GM13976 (cell line): ENCODE measurements around the gene SYNM.

Experiments used
- DNase-seq: peaks from one replicate; pipeline ENCODE4 v3.0.0; 2012; ENCODE audit warnings: low spot score
- CTCF ChIP-seq: IDR thresholded peaks from 2 replicates; pipeline ENCODE4 v1.5.1; 2012; ENCODE audit warnings: borderline replicate concordance, mild to moderate bottlenecking; ENCODE audit not compliant: insufficient read depth; ENCODE audit errors: extremely low read depth, missing control alignments, control extremely low read depth
- in situ Hi-C: fragments of 300-500 bp; cut with MboI; formaldehyde crosslinking; loops from one replicate; pipeline ENCODE4 v1.12.0; 2022; ENCODE audit warnings: low sequenced_read_pairs, mixed read lengths, inconsistent platforms; ENCODE audit not compliant: unreplicated experiment

SYNM gene

GRCh38 chr15:99098991-99099390, 5.9 kb upstream of the SYNM start:
- TF ChIP-seq CTCF, result no peak
- in situ Hi-C loops, result loop anchor here (5.0 to 25.0 kb wide), 2 partner anchors 113 to 587 kb away; no protein-coding TSS in a partner anchor
- no peak for DNase-seq

DNA sequence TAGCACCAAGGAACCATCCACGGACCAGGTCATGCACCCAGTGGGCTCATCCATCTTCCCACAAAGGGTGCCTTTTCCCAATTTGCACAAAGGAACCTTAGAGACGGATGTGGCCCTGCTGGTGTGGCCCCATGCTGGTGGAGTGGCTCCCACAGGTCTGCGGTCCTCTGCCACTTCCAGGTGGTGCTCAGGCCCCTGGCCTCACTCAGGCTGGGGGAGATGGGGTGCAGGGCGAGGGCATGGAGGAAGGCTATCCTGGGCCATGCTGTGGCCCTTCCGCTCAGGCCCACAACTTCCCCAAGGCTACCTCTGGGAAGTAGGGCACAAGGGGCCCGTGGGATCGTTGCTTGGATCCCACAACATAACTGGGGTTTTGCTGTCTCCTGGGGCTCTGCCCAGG, 5.2 kb upstream of the SYNM start:
- DNase-seq, result no peak
- in situ Hi-C loops, result loop anchor here (5.0 to 25.0 kb wide), 2 partner anchors 113 to 587 kb away; no protein-coding TSS in a partner anchor
- no peak for TF ChIP-seq CTCF

GRCh38 chr15:99100245-99101173, 4.4 kb upstream of the SYNM start:
- peak; percentile 80 for TF ChIP-seq CTCF
- in situ Hi-C loops, result no loop called here
- peak; percentile 73 for DNase-seq

GRCh38 chr15:99101501-99101900, 3.4 kb upstream of the SYNM start:
- no peak for TF ChIP-seq CTCF
- in situ Hi-C loops, result no loop called here

GRCh38 chr15:99102332-99103235, 2.3 kb upstream of the SYNM start:
- DNase-seq, result no peak
- TF ChIP-seq CTCF, result no peak
- in situ Hi-C loops, result no loop called here

More at GRCh38 chr15:99101501-99101900, 3.4 kb upstream of the SYNM start:
- no peak for DNase-seq

DNA sequence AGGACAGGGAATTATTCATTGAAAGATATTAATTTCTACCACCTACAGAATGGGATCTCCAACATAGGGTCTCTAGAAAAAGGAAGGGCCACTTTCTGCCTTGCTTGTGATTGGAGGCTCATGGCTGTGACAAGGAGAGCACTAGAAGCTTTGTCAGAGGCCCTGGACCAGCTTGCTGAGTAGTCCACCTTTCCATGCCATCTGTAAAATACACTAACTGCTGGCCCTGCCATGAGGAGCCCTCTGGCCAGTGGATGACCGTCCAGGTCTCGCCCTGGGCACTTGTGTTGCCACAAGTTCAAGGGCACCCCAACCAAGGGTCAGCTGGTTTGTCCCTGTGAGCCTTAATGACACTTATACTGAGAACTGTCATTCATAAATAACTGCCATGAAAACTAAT, 1.6 kb upstream of the SYNM start:
- in situ Hi-C loops, result no loop called here
- no peak for DNase-seq
- TF ChIP-seq CTCF, result no peak
